Measurements from ENCODE around the gene ITGB3BP. TPM values are rescaled to one million over a fixed set of nuclear protein-coding genes. Genes with fewer than 3 reads are reported as not detected.

ITGB3BP gene
- total RNA-seq, 1 experiment from 2014 or later, result 31.9 TPM

DNA sequence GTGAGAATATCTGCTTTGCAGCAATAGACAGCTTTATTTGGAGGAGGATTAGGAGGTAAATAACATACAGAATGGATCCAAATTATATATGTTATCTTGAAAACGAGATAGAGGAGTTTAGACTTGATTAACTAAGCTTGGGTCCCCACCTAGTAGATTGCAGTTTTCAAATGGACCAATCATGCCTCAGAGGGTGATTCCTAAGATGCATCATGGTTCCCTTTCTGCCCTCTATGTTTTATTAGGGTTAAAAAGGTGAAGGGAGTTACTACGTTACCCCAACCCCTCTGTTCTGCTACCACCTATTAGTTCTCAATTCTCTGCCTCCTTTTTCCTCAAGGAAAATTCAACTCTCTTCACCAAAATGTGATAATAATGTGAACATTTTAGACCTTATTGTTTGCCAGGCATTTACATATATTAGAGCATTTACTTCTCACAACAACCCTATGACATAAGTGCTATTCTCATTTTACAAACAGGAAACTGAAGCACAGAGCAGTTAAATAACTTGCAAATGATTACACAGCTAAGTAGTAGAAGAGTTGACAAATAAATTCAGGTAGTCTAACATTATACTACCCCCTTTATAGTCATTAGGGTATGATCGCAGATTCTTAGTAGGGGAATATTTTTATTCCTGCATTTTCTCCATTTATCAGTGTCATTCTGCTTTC lies 46.8 kb upstream of the ITGB3BP start:
- ATAC-seq (no peak), DNase-seq (ENCODE audit: low read depth, low spot score) (no peak)
- in situ Hi-C loops (cut with HindIII; ENCODE audit: low pct_unique_long_range_greater_than_20kb, low sequenced_read_pairs), result no loop called here
- ChIA-PET POLR2A (no interaction called here), CTCF (no interaction called here)
- no peak for TF ChIP-seq POLR2AphosphoS5 (IDR thresholded peaks at IDR 0.05; ENCODE audit: low read depth, low read length)
- no peak for TF ChIP-seq TCF7L2 (IDR thresholded peaks at IDR 0.05; ENCODE audit: low read depth, low read length)
- TF ChIP-seq SIN3A (IDR thresholded peaks at IDR 0.05; ENCODE audit: borderline replicate concordance, insufficient read depth, low read depth, low read length), result no peak
- TF ChIP-seq, protein P1, sequence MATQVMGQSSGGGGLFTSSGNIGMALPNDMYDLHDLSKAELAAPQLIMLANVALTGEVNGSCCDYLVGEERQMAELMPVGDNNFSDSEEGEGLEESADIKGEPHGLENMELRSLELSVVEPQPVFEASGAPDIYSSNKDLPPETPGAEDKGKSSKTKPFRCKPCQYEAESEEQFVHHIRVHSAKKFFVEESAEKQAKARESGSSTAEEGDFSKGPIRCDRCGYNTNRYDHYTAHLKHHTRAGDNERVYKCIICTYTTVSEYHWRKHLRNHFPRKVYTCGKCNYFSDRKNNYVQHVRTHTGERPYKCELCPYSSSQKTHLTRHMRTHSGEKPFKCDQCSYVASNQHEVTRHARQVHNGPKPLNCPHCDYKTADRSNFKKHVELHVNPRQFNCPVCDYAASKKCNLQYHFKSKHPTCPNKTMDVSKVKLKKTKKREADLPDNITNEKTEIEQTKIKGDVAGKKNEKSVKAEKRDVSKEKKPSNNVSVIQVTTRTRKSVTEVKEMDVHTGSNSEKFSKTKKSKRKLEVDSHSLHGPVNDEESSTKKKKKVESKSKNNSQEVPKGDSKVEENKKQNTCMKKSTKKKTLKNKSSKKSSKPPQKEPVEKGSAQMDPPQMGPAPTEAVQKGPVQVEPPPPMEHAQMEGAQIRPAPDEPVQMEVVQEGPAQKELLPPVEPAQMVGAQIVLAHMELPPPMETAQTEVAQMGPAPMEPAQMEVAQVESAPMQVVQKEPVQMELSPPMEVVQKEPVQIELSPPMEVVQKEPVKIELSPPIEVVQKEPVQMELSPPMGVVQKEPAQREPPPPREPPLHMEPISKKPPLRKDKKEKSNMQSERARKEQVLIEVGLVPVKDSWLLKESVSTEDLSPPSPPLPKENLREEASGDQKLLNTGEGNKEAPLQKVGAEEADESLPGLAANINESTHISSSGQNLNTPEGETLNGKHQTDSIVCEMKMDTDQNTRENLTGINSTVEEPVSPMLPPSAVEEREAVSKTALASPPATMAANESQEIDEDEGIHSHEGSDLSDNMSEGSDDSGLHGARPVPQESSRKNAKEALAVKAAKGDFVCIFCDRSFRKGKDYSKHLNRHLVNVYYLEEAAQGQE (IDR thresholded peaks at IDR 0.05; ENCODE audit: insufficient read depth in 1 of 2, low read depth in 2 of 2, low read length in 1 of 2), result no peak
- TF ChIP-seq, protein P2, sequence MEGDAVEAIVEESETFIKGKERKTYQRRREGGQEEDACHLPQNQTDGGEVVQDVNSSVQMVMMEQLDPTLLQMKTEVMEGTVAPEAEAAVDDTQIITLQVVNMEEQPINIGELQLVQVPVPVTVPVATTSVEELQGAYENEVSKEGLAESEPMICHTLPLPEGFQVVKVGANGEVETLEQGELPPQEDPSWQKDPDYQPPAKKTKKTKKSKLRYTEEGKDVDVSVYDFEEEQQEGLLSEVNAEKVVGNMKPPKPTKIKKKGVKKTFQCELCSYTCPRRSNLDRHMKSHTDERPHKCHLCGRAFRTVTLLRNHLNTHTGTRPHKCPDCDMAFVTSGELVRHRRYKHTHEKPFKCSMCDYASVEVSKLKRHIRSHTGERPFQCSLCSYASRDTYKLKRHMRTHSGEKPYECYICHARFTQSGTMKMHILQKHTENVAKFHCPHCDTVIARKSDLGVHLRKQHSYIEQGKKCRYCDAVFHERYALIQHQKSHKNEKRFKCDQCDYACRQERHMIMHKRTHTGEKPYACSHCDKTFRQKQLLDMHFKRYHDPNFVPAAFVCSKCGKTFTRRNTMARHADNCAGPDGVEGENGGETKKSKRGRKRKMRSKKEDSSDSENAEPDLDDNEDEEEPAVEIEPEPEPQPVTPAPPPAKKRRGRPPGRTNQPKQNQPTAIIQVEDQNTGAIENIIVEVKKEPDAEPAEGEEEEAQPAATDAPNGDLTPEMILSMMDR (IDR thresholded peaks at IDR 0.05), result no peak
- Histone ChIP-seq H3K36me3 (ENCODE audit: control insufficient read depth, insufficient read depth, low read length) (no peaks in the 10 kb centered on the region), H3K27me3 (ENCODE audit: control insufficient read depth, insufficient read depth, low read length) (no peaks in the 10 kb centered on the region), H3K9me3 (ENCODE audit: control insufficient read depth, insufficient read depth, low read depth, low read length) (no peaks in the 10 kb centered on the region), H3K4me1 (ENCODE audit: control insufficient read depth, insufficient read depth, low read length) (no peaks in the 10 kb centered on the region), H3K4me3 (ENCODE audit: low read depth in 2 of 2, low read length in 2 of 2) (no peak overlapping the region), H3K27ac (ENCODE audit: low read length) (no peak overlapping the region)
- no TSS peak for BruUV-seq (replicated peaks)
- intact Hi-C loops (cut with micrococcal nuclease; ENCODE audit: unreplicated experiment), result no loop called here

DNA sequence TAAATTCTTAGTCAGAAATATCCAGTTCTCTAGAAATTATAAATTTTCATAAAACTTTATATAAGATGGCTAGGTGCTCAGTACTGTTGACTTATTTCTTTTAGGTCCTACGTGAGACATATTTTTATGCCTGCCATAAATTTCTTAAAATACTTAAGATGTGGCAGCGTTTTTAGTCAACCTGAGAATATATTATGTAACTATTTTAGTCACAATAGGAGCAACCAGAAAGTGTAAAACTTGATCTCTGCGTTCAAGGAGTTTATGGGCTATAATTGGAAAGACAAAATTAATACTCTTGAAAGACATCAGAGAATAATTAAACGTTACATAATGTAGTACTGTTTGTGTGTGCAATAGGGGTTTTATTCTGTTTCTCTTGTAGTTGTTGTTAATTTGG lies 46.0 kb upstream of the ITGB3BP start:
- ChIA-PET CTCF (no interaction called here), POLR2A (no interaction called here)

More for the DNA sequence above, 46.0 kb upstream of the ITGB3BP start:
- no TSS peak for BruUV-seq (replicated peaks)
- intact Hi-C loops (cut with micrococcal nuclease; ENCODE audit: unreplicated experiment), result no loop called here
- Histone ChIP-seq H3K4me1 (ENCODE audit: control insufficient read depth, insufficient read depth, low read length) (no peaks in the 10 kb centered on the region), H3K27ac (ENCODE audit: low read length) (no peak overlapping the region), H3K9me3 (ENCODE audit: control insufficient read depth, insufficient read depth, low read depth, low read length) (no peaks in the 10 kb centered on the region), H3K27me3 (ENCODE audit: control insufficient read depth, insufficient read depth, low read length) (no peaks in the 10 kb centered on the region), H3K4me3 (ENCODE audit: low read depth in 2 of 2, low read length in 2 of 2) (no peak overlapping the region), H3K36me3 (ENCODE audit: control insufficient read depth, insufficient read depth, low read length) (no peaks in the 10 kb centered on the region)
- ATAC-seq (no peak), DNase-seq (ENCODE audit: low read depth, low spot score) (no peak)
- no peak for TF ChIP-seq TCF7L2 (IDR thresholded peaks at IDR 0.05; ENCODE audit: low read depth, low read length)
- no peak for TF ChIP-seq SIN3A (IDR thresholded peaks at IDR 0.05; ENCODE audit: borderline replicate concordance, insufficient read depth, low read depth, low read length)
- no peak for TF ChIP-seq POLR2AphosphoS5 (IDR thresholded peaks at IDR 0.05; ENCODE audit: low read depth, low read length)
- TF ChIP-seq, protein P2 (IDR thresholded peaks at IDR 0.05), result no peak
- TF ChIP-seq, protein P1 (IDR thresholded peaks at IDR 0.05; ENCODE audit: insufficient read depth in 1 of 2, low read depth in 2 of 2, low read length in 1 of 2), result no peak
- in situ Hi-C loops (cut with HindIII; ENCODE audit: low pct_unique_long_range_greater_than_20kb, low sequenced_read_pairs), result no loop called here

Measured in Panc1 (cell line).